NB4 (cell line): Measurements from ENCODE around the gene PTGER4.
"Not testable (repeated sequence)": the region's sequence is repeated elsewhere in the genome, so short reads cannot be mapped to it uniquely, and the experiment has no call there.

Source experiments
- DNase-seq: peaks from one replicate; pipeline ENCODE4 v3.0.0; 2010; ENCODE audit warnings: low read depth
- H3K4me3 ChIP-seq: one replicate; pipeline ENCODE4 v1.5.1; 2011; ENCODE audit warnings: mild to moderate bottlenecking, low read depth, low read length, moderate library complexity
- MYC ChIP-seq: IDR thresholded peaks from 2 replicates; pipeline ENCODE4 v1.6.1; 2011; ENCODE audit warnings: low read depth, low read length
- POLR2A ChIP-seq: IDR thresholded peaks from 2 replicates; pipeline ENCODE4 v1.6.1; 2011; ENCODE audit warnings: mild to moderate bottlenecking; ENCODE audit not compliant: insufficient read length; ENCODE audit errors: extremely low read depth
- TF ChIP-seq, protein P1 (sequence below): IDR thresholded peaks from one replicate; pipeline ENCODE4 v1.5.1; 2012; ENCODE audit warnings: low read depth, low read length
- TF ChIP-seq, protein P2 (sequence below): IDR thresholded peaks from 2 replicates; pipeline ENCODE4 v1.6.1; 2011; ENCODE audit warnings: low read depth, low read length

Gene PTGER4

DNA sequence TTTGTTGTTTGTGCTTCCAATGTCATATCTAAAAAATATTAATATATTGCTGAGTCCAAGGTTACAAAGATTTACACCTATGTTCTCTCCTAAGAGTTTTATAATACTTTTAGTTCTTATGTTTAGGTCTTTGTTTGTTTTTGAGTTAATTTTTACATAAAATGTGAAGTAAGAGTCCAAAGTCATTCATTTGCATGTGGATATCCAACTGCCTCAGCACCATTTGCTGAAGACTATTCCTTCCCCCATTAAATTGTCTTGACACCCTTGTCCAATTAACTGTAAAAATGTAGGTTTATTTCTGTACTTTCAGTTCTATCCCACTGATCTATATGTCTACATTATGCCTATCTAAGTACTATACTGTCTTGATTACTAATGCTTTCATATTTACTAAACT is 40.4 kb downstream of the PTGER4 start:
- no peak overlapping the region for H3K4me3 ChIP-seq
- TF ChIP-seq POLR2A: no peak
- DNase-seq: no peak

GRCh38 chr5:40722497-40722911 is 42.8 kb downstream of the PTGER4 start:
- not testable (repeated sequence) for DNase-seq

GRCh38 chr5:40733434-40733833 is 53.7 kb downstream of the PTGER4 start:
- peak; percentile 40 for DNase-seq
- no peak overlapping the region for H3K4me3 ChIP-seq
- TF ChIP-seq MYC (no peak), POLR2A (no peak)
- TF ChIP-seq, protein P1, sequence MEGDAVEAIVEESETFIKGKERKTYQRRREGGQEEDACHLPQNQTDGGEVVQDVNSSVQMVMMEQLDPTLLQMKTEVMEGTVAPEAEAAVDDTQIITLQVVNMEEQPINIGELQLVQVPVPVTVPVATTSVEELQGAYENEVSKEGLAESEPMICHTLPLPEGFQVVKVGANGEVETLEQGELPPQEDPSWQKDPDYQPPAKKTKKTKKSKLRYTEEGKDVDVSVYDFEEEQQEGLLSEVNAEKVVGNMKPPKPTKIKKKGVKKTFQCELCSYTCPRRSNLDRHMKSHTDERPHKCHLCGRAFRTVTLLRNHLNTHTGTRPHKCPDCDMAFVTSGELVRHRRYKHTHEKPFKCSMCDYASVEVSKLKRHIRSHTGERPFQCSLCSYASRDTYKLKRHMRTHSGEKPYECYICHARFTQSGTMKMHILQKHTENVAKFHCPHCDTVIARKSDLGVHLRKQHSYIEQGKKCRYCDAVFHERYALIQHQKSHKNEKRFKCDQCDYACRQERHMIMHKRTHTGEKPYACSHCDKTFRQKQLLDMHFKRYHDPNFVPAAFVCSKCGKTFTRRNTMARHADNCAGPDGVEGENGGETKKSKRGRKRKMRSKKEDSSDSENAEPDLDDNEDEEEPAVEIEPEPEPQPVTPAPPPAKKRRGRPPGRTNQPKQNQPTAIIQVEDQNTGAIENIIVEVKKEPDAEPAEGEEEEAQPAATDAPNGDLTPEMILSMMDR: no peak
- TF ChIP-seq, protein P2, sequence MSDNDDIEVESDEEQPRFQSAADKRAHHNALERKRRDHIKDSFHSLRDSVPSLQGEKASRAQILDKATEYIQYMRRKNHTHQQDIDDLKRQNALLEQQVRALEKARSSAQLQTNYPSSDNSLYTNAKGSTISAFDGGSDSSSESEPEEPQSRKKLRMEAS: no peak

More at GRCh38 chr5:40722497-40722911, 42.8 kb downstream of the PTGER4 start:
- H3K4me3 ChIP-seq: not testable (repeated sequence)

DNA sequence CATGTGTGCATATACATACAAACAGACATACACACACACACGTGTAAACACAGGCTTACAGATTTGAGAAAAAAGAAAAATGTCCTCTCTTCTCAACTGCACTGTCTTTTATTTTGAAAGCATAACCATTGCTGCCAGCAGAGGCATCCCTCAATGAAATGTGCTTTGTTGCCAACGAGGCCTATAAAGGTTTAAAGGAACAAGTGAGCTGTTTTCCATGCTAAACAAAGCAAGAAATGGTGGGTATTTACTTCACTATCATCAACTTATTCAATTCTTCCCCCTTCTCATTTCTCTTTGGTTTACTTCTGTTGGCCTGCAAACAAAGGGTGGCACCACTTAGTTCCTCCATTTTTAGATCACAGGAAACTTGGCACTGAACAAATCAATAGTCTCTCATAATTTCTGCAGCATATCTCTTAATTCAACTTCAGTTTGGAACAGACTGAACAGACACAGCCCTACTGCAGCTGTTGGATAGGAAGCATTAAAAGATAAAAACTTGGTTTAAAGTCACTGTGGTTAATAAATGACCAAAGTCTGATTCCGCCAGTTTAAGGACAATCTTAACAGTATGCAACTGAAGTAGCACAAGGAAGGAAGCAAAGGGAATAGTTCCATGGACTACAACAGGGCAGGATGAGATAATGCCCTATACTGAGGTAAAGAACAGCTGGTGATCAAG is 54.3 kb downstream of the PTGER4 start:
- TF ChIP-seq, protein P2: no peak
- TF ChIP-seq MYC: no peak
- TF ChIP-seq, protein P1: no peak
- TF ChIP-seq POLR2A: no peak
- DNase-seq: no peak
- H3K4me3 ChIP-seq: no peak overlapping the region

- TF ChIP-seq MYC (no peak), POLR2A (no peak)
- TF ChIP-seq, protein P1: no peak
- TF ChIP-seq, protein P2: no peak
- no peak overlapping the region for H3K4me3 ChIP-seq
- DNase-seq: no peak
These were observed 55.3 kb downstream of the PTGER4 start for GRCh38 chr5:40734986-40735385.

DNA sequence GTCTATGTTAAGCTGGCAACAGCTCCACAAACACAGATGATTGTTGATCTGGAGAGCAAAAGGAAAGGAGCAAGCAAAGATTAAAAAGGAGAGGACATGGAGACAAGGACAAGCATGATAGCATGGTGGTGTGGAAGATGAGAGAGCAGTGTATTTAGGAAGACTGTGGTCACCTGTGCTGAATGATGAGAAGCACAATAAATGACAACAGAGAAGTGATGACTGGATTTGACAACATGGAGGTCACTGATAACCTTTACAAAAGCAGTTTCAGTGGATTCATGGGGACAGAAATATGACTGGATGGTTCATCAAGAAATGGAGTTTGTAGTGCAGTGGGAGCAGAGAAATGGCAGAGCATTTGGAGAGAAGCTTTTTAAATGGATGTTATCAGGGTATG is 55.9 kb downstream of the PTGER4 start:
- DNase-seq: no peak
- TF ChIP-seq MYC: no peak
- no peak for TF ChIP-seq POLR2A
- TF ChIP-seq, protein P1: no peak
- TF ChIP-seq, protein P2: no peak
- H3K4me3 ChIP-seq: no peak overlapping the region
